Stimulated activated CD8-positive, alpha-beta memory T cell treated with anti-CD3 and anti-CD28 coated beads, Interleukin-15, amount 100 ng/mL, for 1 hour (primary cell): ENCODE results near the gene SNTA1.
"Not testable (repeated sequence)": the region's sequence is repeated elsewhere in the genome, so short reads cannot be mapped to it uniquely, and the experiment has no call there.

Source experiments
- DNase-seq: peaks from one replicate; pipeline ENCODE4 v3.0.0-alpha.2; 2020; ENCODE audit warnings: low read depth

Gene SNTA1

GRCh38 chr20:33431797-33432381, 11.7 kb downstream of the SNTA1 start:
- DNase-seq, result no peak

GRCh38 chr20:33423875-33424274, 19.7 kb downstream of the SNTA1 start:
- DNase-seq, result not testable (repeated sequence)

DNA sequence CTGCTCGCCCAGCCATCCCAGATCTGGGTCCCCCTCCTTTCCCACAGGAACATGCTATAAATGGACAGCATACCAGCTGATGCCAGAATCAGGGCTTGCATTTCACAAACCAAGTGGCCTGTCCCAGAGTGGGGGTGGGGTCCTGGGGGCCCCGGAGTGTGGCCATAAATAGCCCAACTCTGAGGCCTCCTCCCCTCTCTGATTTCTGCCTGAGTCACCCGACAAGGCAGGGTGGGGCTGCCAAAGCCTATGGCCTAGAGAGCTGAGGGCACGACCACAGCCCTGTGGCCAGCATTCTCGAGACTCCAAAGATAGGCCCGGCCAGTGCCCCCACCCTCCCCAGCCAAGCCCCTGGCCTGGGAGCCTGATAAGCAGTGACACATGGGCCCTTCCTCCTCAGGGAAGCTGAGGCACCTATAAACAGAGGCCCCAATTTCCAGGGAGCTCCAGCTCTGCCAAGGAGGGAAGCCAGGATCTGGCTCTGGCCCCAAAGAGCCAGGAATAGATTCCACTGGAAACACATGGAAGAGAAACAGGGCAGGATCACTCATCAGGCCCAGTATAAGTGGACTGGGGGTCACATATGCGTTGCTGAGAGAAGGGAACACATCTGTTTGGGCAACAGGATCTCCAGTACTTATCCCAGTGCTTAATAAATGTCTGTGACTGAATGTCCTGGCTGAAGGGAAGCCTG, 20.3 kb downstream of the SNTA1 start:
- DNase-seq, result no peak

- DNase-seq, result no peak
These were observed 24.2 kb downstream of the SNTA1 start for GRCh38 chr20:33419140-33419974.

- no peak for DNase-seq
These were observed 25.5 kb downstream of the SNTA1 start for GRCh38 chr20:33418033-33418432.

GRCh38 chr20:33415948-33416347, 27.6 kb downstream of the SNTA1 start:
- DNase-seq, result no peak

- DNase-seq, result no peak
These were observed 31.1 kb downstream of the SNTA1 start for GRCh38 chr20:33412484-33412838.

- DNase-seq, result no peak
These were observed 31.7 kb downstream of the SNTA1 start for GRCh38 chr20:33411711-33412483.

- DNase-seq, result no peak
These were observed 32.3 kb downstream of the SNTA1 start for GRCh38 chr20:33411242-33411641.

DNA sequence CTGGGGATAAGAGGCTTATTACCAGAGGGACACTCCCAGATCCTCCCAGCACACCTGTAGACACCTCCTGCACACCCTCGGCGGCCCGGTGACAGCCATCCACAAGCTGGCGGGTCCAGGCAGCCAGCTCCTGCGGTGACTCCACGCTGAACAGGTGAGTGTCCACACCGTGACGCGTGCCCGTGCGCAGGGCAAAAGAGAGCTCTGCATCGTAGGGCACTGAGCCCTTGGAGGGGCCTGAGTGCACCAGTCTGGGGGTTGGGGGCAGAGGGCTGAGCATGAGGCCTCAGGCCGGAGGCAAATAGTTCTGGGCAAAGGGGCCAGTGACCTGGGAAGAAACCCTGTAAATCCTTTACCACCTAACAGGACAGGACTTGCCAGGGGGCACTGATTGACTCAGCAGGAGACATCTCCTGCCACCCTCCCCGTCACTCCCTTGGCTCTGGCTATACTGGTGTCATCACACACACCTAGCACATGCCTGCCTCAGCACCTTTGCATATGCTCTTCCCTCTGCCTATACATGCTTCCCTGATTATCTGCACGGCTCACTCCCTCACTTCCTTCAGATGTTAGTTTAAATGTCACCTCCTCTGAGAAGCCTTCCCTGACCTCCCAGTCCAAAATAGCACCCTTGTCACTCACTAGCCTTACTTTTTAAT, 33.4 kb downstream of the SNTA1 start:
- no peak for DNase-seq

DNA sequence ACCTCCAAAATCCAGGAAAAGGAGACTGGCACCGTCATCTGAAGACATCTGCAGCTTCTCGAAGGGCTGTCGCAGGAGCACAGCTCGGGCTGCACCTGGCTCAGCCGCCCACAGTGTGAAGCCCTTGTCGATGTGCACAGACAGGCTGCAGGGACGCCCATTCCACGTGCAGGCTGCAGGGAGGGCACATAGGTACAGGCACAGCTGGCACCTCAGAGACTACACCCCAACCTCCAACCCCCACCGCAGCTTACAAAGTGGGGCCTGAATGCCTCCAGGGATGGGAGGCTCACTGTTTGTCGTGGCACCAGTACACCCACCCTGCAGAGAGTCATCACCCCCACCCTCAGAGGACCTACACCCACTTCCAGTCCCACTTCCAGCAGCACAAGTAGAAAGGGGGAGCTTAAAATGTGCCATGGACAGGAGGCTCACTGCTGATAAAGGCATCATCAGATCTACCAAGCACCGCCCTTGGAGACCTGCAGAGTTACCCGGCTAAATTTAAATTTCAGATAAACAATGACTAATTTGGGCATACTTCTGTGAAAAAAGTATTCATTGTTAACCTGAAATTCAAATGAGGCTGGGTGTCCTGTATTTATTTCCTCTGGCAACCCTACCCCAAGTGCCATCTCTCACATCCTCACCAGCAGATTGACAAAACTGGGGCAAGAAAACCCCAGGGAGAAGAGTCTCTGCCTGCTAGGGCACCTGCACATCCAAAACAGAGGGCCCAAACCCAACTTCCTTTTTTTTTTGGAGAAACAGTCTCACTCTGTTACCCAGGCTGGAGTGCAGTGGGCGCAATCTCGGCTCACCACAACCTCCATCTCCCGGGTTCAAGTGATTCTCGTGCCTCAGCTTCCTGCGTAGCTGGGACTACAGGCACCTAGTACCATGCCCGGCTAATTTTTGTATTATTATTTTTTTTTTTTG, 34.6 kb downstream of the SNTA1 start:
- DNase-seq, result no peak

DNA sequence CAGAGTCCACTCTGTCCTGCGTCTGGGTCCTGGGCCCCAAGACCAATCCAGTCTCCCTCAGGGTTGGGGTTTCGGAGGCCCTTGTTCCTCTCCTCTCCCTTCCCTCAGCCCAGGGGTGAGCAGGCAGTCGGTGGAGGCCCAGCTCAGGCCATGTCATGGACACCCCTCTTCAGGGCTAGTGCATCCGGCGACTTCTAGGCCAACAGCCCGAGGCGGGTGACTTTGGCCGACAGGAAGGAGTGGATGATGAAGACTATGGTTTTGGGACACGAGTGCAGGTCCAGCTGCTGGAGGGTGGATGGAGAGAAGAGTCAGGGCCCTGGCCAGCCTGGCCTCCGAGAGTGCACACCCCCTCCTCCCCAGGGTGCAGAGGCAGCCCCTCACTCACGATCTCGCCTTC, 35.2 kb downstream of the SNTA1 start:
- no peak for DNase-seq

- no peak for DNase-seq
These were observed 35.8 kb downstream of the SNTA1 start for GRCh38 chr20:33407796-33408195.

DNA sequence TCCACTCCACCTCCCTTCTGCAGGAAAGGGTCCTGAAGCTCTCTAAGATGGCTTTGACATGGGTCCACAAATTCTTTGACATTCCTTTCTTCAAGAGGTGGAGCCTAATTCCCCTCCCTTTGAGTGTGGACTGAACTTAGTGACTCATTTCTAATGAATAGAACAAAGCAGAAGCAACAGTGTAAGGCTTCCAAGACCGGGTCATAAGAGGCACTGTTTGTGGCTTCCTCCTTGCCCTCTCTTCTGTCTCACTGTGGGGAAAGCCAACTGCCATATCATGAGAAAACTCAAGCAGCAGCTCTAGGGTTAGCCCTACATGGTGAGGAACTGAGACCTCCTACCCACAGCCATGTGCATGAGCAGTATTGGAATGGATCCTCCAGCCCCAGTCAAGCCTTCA, 36.3 kb downstream of the SNTA1 start:
- no peak for DNase-seq

DNA sequence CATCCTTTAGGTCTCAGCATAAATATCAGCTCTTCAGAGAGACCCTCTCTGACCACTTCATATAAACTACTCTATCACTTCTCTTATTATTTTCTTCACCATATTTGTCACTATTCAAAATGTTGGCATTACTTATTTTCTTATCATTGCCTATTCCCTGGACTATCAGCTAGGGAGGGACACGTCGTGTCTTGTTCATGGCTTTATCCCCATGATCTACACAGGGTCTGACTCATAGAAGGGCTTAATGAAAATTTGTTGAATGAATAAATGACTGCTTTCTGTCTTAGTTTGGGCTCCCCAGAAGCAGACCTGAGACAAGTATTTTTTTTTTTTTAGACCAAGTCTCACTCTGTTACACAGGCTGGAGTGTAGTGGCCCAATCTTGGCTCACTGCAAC, 39.3 kb downstream of the SNTA1 start:
- no peak for DNase-seq

DNA sequence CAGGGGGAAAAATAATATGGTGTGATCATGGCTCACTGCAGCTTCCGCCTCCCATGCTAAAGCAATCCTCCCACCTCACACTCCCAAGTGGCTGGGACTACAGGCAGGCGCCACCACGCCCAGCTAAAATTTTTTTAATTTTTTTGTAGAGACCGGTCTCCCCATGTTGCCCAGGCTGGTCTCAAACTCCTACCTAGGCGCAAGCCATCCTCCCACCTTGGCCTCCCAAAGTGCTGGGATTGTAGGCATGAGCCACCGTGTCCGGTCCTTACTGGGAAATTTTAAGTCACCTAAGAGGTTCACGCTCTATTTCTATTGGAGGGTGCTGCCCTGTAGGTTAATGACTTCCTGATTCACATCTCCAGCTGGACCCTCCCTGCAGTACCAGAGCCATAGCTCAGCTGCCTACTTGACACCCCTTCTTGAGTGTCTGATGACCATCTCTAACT, 41.6 kb downstream of the SNTA1 start:
- DNase-seq, result no peak

DNA sequence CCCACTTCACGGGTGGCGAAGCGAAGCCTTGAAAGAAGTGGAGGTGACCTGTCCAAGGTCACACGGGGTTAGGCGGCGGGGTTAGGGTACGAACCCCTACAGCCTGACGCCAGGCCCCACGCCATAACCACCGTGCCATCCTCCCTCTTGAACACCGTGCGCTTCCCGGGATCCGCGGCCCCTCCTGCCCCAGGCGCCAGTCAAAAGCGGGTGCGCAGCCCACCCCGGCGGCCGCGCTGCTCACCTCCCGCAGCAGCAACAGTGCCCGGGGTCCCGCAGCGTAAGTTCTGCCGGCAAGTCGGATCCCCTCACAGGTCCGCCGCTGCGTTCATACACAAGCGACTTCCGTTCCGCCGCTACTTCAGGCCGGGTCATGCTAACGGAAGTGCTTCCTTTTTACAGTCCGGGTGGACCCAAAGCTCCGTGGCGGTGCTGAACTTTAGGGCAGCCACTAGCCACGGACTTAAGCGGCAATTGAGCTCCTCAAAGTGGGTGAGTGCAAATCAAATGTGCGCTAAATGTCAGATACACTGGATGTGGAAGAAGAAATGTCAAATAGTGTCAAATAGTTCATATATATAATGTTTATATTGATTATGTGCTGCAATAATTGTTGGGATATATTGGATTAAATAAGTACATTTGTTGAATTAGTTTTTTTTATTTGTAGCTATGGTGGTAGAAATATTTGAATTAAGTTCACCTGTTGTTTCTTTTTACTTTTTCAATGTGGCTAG, 42.2 kb downstream of the SNTA1 start, which contains the start of gene CDK5RAP1:
Gene CDK5RAP1 (minus strand): TSS at position 336 of the 737 bp plus-strand sequence. CDS start 4,455 bp downstream, outside the sequence.
- DNase-seq, result peak; percentile 65

DNA sequence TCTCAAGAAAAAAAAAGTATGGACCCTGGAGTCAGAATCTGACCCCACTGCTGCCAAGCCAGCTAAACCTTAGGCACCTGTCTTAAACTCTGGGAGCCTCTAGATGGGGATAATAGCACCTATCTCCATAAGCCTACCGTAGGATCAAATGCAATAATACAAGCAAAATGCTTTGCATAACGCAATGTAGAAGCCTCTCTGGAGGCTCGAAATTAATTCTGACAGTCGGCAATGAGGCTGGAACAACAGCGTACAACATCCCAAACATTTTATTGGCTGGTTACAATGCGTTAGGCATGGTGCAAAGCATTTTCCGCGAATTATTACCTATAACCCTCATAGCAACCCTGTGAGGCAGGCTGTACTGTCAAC, 42.8 kb downstream of the SNTA1 start:
- DNase-seq, result no peak

GRCh38 chr20:33399924-33400323, 43.6 kb downstream of the SNTA1 start:
- DNase-seq, result no peak

DNA sequence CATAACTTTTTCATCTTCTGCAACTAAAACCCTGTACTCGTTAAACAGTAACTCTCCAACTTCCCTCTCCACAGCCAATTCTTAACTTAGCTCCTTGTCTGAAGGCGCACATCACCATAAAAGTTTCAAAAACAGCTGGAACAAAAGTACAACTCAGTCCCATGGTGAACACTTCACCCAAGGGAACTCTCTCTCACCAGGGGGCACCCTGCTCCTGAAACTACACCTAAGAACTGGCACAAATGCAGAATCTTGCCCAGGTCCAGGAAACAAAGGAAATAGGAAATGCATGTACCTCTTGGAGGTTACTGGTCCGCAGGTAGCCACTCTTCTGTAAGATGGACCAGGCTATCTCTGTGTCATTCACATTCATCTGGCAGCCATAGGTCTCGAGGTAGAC, 48.8 kb downstream of the SNTA1 start:
- no peak for DNase-seq
